ENCODE measurements around the gene KRI1. TPM values are rescaled to one million over a fixed set of nuclear protein-coding genes. Genes with fewer than 3 reads are reported as not detected.

KRI1 gene
- polyA plus RNA-seq, 1 experiment, result 11.3 TPM

DNA sequence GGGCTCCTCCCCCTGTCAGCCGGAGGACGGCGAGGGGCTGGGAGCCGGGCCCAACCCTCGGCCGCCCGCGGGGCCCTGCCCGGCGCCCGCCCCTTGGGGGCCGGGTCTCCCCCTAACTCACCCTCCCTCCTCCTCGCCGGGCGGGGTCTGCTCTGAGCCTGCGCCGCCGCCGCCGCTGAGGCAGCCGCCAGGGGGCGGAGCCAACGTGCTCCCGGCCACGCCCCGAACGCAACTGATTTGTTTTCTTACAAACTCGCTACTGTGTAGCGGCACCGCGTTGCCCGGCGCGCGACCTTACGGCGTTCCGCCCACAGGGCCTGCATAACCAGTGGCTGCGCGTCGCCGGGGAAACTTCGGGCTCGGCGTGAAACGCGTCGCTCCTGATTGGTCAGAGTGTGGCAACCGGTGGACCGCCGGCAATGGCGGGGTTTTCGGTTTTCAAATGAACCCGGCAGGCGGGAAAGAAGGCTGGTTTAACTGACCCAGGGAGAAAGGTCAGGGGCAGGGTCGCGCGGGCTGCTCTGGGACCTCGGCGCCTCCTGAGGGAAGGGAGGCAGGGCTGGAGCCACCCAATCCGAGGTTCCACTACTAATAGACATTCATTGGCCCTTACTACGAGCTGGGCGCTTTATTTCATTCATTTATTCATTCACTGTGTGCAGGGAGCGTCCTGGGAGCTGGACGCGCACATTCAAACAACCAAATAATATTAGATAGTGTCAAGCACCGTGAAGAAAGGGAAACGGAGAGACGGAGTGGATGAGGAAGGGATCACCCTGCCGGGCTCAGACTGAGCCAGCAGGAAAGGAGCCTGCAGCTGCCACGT is 3.2 kb upstream of the KRI1 start, which contains the start of gene CDKN2D:
Gene CDKN2D (minus strand): TSS at position 154 of the 826 bp plus-strand sequence. CDS start 326 bp downstream, outside the sequence.
- TF ChIP-seq, protein P1, sequence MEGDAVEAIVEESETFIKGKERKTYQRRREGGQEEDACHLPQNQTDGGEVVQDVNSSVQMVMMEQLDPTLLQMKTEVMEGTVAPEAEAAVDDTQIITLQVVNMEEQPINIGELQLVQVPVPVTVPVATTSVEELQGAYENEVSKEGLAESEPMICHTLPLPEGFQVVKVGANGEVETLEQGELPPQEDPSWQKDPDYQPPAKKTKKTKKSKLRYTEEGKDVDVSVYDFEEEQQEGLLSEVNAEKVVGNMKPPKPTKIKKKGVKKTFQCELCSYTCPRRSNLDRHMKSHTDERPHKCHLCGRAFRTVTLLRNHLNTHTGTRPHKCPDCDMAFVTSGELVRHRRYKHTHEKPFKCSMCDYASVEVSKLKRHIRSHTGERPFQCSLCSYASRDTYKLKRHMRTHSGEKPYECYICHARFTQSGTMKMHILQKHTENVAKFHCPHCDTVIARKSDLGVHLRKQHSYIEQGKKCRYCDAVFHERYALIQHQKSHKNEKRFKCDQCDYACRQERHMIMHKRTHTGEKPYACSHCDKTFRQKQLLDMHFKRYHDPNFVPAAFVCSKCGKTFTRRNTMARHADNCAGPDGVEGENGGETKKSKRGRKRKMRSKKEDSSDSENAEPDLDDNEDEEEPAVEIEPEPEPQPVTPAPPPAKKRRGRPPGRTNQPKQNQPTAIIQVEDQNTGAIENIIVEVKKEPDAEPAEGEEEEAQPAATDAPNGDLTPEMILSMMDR (IDR thresholded peaks at IDR 0.05; ENCODE audit: low read depth, low read length), result no peak
- peak; percentile 99 for DNase-seq (ENCODE audit: low read depth, low spot score)
- H3K27me3 ChIP-seq (ENCODE audit: control insufficient read depth, insufficient read depth, low read length), result no peaks in the 10 kb centered on the region
- no peaks in the 10 kb centered on the region for H3K9me3 ChIP-seq (ENCODE audit: control insufficient read depth, insufficient read depth, low read length)
- CTCF ChIA-PET, result interaction anchor here (0.8 to 1.5 kb wide), 3 partner anchors 20 to 148 kb away, joined by 3 to 6 read pairs (median 5); no protein-coding TSS in a partner anchor
- POLR2A ChIA-PET, result interaction anchor here (0.5 to 0.6 kb wide), 2 partner anchors 39 to 185 kb away, joined by 5 to 8 read pairs; no protein-coding TSS in a partner anchor
- H3K4me3 ChIP-seq (ENCODE audit: low read depth, low read length), result peak within 1 kb of the TSS; percentile 69
- peak within 1 kb of the TSS; percentile 21 for H3K27ac ChIP-seq (ENCODE audit: low read depth, low read length)

DNA sequence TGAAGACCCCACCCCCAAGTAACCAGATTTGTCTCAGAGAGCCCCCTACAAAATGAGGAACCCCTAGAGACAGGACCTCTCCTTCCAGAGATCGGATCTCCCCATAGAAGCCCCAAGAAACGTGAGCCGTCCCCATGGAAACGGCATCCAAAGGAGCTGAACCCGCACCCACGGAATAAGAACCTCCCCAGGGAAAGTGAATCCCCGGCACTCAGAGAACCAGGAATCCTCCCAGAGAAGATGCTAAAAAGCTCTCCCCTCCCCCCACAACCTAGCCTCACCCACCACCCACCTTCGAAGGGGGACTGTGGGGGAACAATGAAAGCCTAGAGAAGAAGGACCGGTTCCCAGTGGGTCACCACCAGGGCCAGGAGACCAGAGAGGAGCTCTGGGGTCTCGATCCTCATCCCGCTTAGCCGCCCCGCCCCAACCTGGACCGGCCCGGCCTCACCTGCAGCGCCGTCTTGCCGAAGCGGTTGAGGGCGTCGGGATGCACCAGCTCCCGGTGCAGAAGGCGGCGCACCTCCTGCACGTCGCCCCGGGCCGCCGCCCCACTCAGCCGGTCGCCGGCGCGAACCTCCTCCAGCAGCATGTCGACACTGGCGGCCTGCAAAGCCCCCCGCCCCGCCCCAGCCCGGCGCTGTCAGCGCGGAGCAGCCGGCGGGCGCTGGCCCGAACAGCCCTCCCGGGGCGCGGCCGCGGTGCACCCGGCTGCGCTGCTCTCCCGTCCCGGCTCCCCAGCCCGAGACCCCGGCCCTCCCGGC is 2.4 kb upstream of the KRI1 start:
- Histone ChIP-seq H3K27ac (ENCODE audit: low read depth, low read length) (no peak overlapping the region), H3K9me3 (ENCODE audit: control insufficient read depth, insufficient read depth, low read length) (no peaks in the 10 kb centered on the region), H3K27me3 (ENCODE audit: control insufficient read depth, insufficient read depth, low read length) (no peaks in the 10 kb centered on the region), H3K4me3 (ENCODE audit: low read depth, low read length) (peak overlapping the region; percentile 69)
- no peak for DNase-seq (ENCODE audit: low read depth, low spot score)
- TF ChIP-seq, protein P1 (IDR thresholded peaks at IDR 0.05; ENCODE audit: low read depth, low read length), result 0 out of 2 replicates have a peak, but pooled peaks have one; percentile 2
- CTCF ChIA-PET, result interaction anchor here (0.9 to 1.5 kb wide), 4 partner anchors 76 to 149 kb away, joined by 3 to 7 read pairs (median 6); partner anchors contain the start of gene DNM2
- POLR2A ChIA-PET, result interaction anchor here (0.6 kb wide), 1 partner anchor 260 kb away, joined by 3 read pairs; no protein-coding TSS in a partner anchor

DNA sequence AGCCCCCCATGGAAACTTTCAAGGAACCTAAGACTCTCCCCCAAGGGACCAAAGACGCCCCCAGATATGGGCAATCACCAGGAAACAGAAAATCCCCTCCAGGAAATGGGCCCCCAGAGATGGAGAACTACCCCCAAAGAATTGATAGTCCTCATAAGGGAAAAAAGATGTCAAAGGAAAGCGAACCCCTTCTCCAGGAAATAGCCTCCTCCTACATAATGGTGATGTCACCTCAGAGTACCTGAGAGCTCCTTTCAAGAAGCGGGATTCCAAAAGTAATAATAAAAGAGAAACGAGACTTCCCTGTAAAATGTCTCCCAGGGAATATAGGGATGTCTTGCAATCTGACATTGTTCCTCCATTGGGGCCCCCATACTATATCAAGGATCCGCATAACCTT is 1.8 kb upstream of the KRI1 start:
- POLR2A ChIA-PET, result no interaction called here
- no peak overlapping the region for H3K27ac ChIP-seq (ENCODE audit: low read depth, low read length)
- H3K9me3 ChIP-seq (ENCODE audit: control insufficient read depth, insufficient read depth, low read length), result no peaks in the 10 kb centered on the region
- no peaks in the 10 kb centered on the region for H3K27me3 ChIP-seq (ENCODE audit: control insufficient read depth, insufficient read depth, low read length)
- TF ChIP-seq, protein P1 (IDR thresholded peaks at IDR 0.05; ENCODE audit: low read depth, low read length), result no peak
- CTCF ChIA-PET, result interaction anchor here (0.6 to 1.5 kb wide), 5 partner anchors 63 to 150 kb away, joined by 3 to 7 read pairs (median 6); partner anchors contain the start of gene DNM2
- peak overlapping the region; percentile 69 for H3K4me3 ChIP-seq (ENCODE audit: low read depth, low read length)
- no peak for DNase-seq (ENCODE audit: low read depth, low spot score)

DNA sequence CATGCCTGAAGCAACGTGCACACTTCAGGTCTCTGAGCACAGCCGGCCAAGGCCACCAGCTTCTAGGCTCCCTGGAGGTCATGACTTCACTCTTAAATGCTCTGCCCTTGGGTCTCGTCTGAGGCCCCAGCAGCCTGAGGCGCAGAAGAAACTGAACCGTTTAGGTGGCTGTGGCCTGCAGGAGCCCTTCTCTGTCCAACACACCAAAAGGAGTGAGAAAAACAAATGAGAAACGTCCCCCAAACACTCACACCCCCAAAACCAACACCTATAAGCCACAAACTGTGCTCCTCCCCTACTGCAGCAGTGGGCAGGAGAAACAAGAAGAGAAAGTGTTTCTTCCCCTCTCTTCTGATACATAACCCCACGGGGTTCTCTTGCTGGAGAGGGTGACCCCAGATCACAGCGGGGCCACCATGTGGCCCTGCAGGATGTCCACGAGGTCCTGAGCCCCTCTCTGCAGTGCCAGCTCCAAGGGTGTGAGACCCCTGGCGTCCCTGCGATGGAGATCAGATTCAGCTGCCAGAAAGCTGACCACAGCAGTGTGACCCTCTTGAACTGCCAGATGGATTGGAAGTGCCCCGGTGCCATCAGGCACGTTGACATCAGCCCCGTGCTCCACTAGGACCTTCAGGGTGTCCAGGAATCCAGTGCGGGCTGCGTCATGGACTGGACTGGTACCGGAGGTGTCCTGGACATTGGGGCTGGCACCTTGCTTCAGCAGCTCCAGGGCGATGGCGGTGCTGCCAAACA is 1.0 kb upstream of the KRI1 start:
- Histone ChIP-seq H3K4me3 (ENCODE audit: low read depth, low read length) (peak overlapping the region; percentile 7; the same call in 1 of the 2 replicates), H3K27me3 (ENCODE audit: control insufficient read depth, insufficient read depth, low read length) (no peaks in the 10 kb centered on the region), H3K27ac (ENCODE audit: low read depth, low read length) (no peak overlapping the region), H3K9me3 (ENCODE audit: control insufficient read depth, insufficient read depth, low read length) (no peaks in the 10 kb centered on the region)
- TF ChIP-seq, protein P1 (IDR thresholded peaks at IDR 0.05; ENCODE audit: low read depth, low read length), result no peak
- CTCF ChIA-PET, result interaction anchor here (0.6 to 1.4 kb wide), 4 partner anchors 14 to 79 kb away, joined by 3 to 7 read pairs (median 3); no protein-coding TSS in a partner anchor
- DNase-seq (ENCODE audit: low read depth, low spot score), result no peak
- POLR2A ChIA-PET, result no interaction called here

Measured in AG04450 (cell line).